MM.1S (cell line): Measurements from ENCODE around the gene SYT9.

Source experiments
- EZH2 ChIP-seq: fragments of 300-600 bp; sonication (generic); optimal IDR thresholded peaks from 2 replicates; pipeline ENCODE3; 2017; ENCODE audit warnings: low read depth, mild to moderate bottlenecking, antibody characterized with exemption, low read length, mixed read lengths
- EZH2phosphoT487 ChIP-seq: fragments of 300-600 bp; sonication (generic); IDR thresholded peaks from 2 replicates; pipeline ENCODE4 v1.6.1; 2018; ENCODE audit warnings: antibody characterized with exemption, low read length
- TF ChIP-seq, protein P1 (sequence below): fragments of 300-600 bp; sonication (generic); IDR thresholded peaks from 2 replicates; pipeline ENCODE4 v1.5.1; 2016; ENCODE audit warnings: antibody characterized with exemption, low read length, mixed read lengths

DNA sequence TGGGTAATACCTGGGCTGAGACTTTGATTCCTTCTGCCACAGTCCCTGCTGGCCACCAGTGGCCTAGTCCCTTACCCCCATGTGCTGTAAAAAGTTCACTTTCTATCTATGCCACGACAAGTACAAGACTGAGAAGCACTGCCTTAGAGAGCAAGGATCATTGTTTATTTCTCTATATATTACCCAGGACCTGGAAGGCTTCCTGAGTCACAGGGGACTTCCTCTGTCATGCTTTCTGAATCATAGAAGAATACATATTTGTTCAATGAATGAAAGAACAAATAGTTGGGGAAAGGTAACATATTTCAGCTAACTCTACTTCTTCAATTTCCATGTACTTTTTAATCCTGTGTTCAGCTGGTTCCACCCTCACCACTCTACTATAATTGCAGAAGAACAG lies 5.5 kb upstream of the SYT9 start:
- TF ChIP-seq, protein P1, sequence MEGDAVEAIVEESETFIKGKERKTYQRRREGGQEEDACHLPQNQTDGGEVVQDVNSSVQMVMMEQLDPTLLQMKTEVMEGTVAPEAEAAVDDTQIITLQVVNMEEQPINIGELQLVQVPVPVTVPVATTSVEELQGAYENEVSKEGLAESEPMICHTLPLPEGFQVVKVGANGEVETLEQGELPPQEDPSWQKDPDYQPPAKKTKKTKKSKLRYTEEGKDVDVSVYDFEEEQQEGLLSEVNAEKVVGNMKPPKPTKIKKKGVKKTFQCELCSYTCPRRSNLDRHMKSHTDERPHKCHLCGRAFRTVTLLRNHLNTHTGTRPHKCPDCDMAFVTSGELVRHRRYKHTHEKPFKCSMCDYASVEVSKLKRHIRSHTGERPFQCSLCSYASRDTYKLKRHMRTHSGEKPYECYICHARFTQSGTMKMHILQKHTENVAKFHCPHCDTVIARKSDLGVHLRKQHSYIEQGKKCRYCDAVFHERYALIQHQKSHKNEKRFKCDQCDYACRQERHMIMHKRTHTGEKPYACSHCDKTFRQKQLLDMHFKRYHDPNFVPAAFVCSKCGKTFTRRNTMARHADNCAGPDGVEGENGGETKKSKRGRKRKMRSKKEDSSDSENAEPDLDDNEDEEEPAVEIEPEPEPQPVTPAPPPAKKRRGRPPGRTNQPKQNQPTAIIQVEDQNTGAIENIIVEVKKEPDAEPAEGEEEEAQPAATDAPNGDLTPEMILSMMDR, result no peak
- TF ChIP-seq EZH2 (no peak), EZH2phosphoT487 (no peak)
